ENCODE measurements around the gene GNB1.
"Not testable (repeated sequence)": the region's sequence is repeated elsewhere in the genome, so short reads cannot be mapped to it uniquely, and the experiment has no call there.

GNB1 gene

DNA sequence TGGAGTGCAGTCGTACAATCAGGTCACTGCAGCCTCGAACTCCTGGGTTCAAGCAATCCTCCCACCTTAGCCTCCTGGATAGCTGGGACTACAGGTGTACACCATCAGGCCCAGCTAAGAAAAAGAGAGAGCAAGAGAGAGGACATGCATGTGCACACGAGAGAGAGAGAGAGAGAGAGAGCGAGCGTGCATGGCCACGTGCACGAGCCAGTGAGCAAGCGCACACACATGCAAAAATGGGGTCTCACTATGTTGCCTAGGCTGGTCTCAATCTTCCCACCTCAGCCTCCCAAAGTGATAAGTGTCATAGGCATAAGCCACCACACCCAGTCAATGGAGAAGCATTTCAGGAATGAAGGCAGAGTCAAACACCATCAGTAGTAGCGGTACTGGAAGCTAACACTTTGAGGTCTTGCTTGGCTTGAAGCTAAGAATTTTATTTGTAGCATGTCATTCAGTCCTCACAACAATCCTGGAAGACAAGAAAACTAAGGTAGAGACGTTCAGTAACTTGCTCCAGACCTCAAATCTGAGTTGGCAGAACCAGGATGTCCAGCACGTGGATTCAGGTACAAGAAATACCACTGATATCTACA, 14.5 kb downstream of the GNB1 start:
- DNase-seq (no peak), ATAC-seq (replicated peaks) (no peak)
- no peaks in the 10 kb centered on the region for H3K27me3 Mint-ChIP-seq
- peak overlapping the region in 1 of 2 donors; percentile 12 for H3K4me3 Mint-ChIP-seq
- peaks cover 52 to 60% of the 10 kb centered on the region in 2 donors for H3K36me3 Mint-ChIP-seq
- no peaks in the 10 kb centered on the region for H3K9me3 Mint-ChIP-seq
- peaks cover 58 to 86% of the 10 kb centered on the region in 2 donors for H3K4me1 Mint-ChIP-seq
- peak overlapping the region; percentile 83 for H3K27ac Mint-ChIP-seq

DNA sequence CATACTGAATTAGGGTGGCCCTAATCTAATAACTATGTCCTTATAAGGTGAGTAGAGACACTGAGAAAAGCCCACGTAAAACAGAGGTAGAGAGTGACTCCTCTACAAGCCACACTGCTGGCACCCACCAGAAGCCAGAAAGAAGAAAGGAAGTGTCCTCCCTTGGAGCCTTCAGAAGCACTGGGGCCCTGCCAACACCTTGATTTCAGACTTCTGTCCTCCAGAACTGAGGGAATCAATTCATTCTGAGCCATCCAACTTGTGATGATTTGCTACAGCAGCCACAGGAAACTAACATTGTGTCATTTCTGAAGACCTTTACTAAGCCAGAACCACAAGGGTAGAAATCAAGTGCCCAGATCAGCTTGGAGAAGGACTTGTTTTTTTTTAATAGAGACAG, 15.0 kb downstream of the GNB1 start:
- DNase-seq (no peak), ATAC-seq (replicated peaks) (peak in 1 of 2 donors; percentile 16)
- H3K27me3 Mint-ChIP-seq = no peaks in the 10 kb centered on the region
- H3K36me3 Mint-ChIP-seq = peaks cover 55 to 61% of the 10 kb centered on the region in 2 donors
- H3K4me3 Mint-ChIP-seq = peak overlapping the region in 1 of 2 donors; percentile 12
- H3K4me1 Mint-ChIP-seq = peaks cover 58 to 86% of the 10 kb centered on the region in 2 donors
- H3K9me3 Mint-ChIP-seq = no peaks in the 10 kb centered on the region
- H3K27ac Mint-ChIP-seq = peak overlapping the region; percentile 83

DNA sequence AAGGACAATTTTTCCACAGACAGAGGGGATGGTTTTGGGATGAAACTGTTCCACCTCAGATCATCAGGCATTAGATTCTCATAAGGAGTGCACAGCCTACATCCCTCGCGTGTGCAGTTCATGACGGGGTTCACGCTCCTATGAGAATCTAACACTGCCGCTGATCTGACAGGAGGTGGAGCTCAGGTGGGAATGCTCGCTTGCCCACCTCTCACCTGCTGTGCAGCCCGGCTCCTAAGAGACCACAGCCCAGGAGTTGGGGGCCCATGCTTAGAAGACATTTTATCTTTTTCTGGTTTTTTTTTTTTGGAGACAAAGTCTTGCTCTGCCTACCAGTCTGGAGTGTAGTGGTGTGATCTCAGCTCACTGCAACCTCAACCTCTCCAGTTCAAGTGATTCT, 16.0 kb downstream of the GNB1 start:
- peaks cover 55 to 60% of the 10 kb centered on the region in 2 donors for H3K36me3 Mint-ChIP-seq
- no peak overlapping the region for H3K4me3 Mint-ChIP-seq
- H3K9me3 Mint-ChIP-seq = no peaks in the 10 kb centered on the region
- ATAC-seq (replicated peaks) (no peak), DNase-seq (no peak)
- peaks cover 61 to 87% of the 10 kb centered on the region in 2 donors for H3K4me1 Mint-ChIP-seq
- no peak overlapping the region for H3K27ac Mint-ChIP-seq
- no peaks in the 10 kb centered on the region for H3K27me3 Mint-ChIP-seq

DNA sequence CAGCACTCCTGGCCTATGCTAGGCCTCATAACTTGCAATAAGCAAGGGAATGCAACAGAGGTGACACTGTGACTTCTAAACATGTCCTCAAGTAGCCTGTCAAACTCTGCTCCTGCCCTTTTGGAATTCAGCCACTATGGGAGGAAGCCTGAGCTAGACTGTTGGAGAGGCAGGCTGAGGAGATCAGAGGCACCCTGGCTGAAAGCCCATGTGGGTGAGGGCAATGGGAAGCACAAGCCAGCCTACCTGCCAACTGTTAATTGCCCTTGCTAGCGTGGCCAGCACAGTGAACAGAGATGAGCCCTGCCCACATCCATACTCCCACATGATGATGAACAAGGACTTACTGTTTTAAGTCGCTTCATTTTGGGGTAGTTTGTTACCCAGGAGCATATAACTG, 17.7 kb downstream of the GNB1 start:
- H3K36me3 Mint-ChIP-seq = peaks cover 45 to 55% of the 10 kb centered on the region in 2 donors
- H3K9me3 Mint-ChIP-seq = no peaks in the 10 kb centered on the region
- H3K4me3 Mint-ChIP-seq = no peak overlapping the region
- DNase-seq (no peak), ATAC-seq (replicated peaks) (no peak)
- peaks cover 61 to 87% of the 10 kb centered on the region in 2 donors for H3K4me1 Mint-ChIP-seq
- peak overlapping the region; percentile 11 for H3K27ac Mint-ChIP-seq
- no peaks in the 10 kb centered on the region for H3K27me3 Mint-ChIP-seq

DNA sequence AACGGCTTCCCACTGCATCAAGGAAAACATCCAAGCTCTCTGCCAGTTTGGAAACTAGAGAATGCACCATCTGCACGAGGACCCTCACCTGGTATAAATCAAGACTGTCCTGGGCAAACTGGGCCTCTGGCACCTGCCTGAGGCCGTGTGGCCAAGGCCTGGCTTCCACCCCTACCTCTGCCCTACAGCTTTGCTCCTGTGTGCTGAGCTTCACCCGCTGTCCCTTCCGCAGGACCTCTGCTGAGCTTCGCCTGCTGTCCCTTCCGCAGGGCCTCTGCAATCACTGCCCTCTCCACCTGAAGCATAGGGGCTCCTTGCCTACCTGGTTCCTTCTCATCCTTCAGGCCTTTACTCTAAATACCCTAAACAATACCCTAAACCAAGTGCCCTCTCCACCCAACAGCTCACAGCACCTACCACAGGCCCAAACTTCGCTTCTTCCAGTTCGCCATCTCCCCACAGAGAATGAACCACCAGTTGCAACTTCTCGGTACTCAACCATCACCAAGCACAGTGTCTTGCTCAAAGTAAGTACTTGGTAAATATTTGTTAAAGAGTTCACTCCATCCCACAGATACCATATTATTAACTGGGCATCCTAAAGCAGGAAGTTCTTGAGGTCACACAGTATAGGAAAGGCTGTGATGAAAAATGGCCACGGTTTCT, 18.4 kb downstream of the GNB1 start:
- Mint-ChIP-seq H3K4me1 (peaks cover 58 to 86% of the 10 kb centered on the region in 2 donors), H3K27me3 (no peaks in the 10 kb centered on the region), H3K36me3 (peaks cover 43 to 55% of the 10 kb centered on the region in 2 donors), H3K27ac (peak overlapping the region; percentile 11), H3K4me3 (no peak overlapping the region), H3K9me3 (no peaks in the 10 kb centered on the region)
- ATAC-seq (replicated peaks) = no peak
- DNase-seq = no peak

DNA sequence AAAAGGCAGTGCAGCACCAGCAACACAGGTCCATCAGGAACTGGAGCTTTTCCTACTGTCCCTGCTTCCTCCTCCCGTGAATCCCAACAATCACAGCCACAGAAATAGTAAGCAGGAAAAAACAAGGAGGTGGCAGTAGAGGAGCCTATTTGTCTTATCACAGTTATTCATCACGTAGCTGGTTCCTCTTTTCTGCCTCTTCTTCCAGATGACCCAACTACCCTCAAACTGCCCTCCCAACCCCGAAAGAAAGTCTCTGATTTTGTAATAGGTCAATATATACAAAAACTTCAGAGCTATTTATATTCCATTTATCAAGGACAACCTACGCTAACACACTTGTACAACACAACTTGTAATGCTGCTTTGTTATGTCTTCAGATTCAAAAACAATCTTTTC, 21.4 kb downstream of the GNB1 start:
- peak overlapping the region; percentile 91 for H3K27ac Mint-ChIP-seq
- H3K4me1 Mint-ChIP-seq = peaks cover 59 to 84% of the 10 kb centered on the region in 2 donors
- H3K27me3 Mint-ChIP-seq = no peaks in the 10 kb centered on the region
- peaks cover 30 to 40% of the 10 kb centered on the region in 2 donors for H3K36me3 Mint-ChIP-seq
- no peaks in the 10 kb centered on the region for H3K9me3 Mint-ChIP-seq
- no peak for DNase-seq
- ATAC-seq (replicated peaks) = peak; percentile 63 to 65
- H3K4me3 Mint-ChIP-seq = no peak overlapping the region

DNA sequence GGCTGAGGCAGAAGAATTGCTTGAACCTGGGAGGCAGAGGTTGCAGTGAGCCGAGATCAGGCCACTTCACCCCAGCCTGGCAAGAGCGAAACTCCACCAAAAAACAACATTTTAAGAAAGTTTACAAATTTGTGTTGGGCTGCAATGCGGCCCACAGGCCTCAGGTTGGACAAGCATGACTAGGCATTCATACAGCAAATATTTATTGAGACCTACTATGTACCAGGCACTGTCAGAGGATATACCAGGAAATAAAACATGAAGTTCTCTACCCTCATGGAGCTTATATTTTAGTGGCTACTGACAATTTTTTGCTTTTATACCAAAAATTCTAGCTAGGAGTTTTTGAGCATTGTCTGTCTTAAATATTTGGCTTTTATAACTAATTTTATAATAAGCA, 23.7 kb downstream of the GNB1 start:
- H3K27me3 Mint-ChIP-seq = no peaks in the 10 kb centered on the region
- no peak overlapping the region for H3K4me3 Mint-ChIP-seq
- peaks cover 16 to 43% of the 10 kb centered on the region in 2 donors for H3K36me3 Mint-ChIP-seq
- H3K27ac Mint-ChIP-seq = no peak overlapping the region
- ATAC-seq (replicated peaks) (no peak), DNase-seq (no peak)
- peaks cover 56 to 82% of the 10 kb centered on the region in 2 donors for H3K4me1 Mint-ChIP-seq
- H3K9me3 Mint-ChIP-seq = no peaks in the 10 kb centered on the region

DNA sequence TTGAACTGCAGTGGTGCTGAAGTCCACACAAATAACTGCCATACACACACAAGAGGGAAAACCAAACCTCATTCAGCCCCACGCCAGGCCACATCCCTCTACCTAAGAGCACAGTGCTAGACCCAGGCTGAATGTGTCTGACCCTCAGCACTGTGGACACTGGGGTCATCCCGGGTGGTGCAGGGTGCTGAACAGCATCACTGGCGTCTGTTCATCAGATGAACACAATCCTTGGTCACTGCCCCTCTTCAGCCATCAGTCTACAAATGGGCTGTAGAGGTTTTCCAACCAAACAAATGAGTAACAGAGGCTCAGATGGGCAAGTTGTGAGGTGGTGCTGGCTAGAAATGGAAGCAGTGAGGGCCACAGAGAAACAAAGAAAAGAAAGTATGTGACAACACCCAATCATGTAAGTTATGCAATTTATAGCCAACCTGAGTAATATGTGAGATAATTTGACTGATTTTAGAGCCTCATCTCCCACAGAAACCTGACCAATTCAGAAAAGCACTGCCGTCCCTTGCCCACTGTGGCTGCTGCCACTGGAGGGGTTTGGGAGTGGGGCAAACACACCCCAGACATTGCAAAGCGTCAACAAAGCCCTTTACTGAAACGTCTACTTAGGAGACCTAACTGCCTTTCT, 27.9 kb downstream of the GNB1 start:
- H3K27ac Mint-ChIP-seq = peak overlapping the region; percentile 79
- no peaks in the 10 kb centered on the region for H3K27me3 Mint-ChIP-seq
- peak overlapping the region in 1 of 2 donors; percentile 10 for H3K4me3 Mint-ChIP-seq
- H3K36me3 Mint-ChIP-seq = peaks cover 8 to 23% of the 10 kb centered on the region in 2 donors
- H3K9me3 Mint-ChIP-seq = no peaks in the 10 kb centered on the region
- ATAC-seq (replicated peaks) (no peak), DNase-seq (no peak)
- H3K4me1 Mint-ChIP-seq = peaks cover 51 to 85% of the 10 kb centered on the region in 2 donors

DNA sequence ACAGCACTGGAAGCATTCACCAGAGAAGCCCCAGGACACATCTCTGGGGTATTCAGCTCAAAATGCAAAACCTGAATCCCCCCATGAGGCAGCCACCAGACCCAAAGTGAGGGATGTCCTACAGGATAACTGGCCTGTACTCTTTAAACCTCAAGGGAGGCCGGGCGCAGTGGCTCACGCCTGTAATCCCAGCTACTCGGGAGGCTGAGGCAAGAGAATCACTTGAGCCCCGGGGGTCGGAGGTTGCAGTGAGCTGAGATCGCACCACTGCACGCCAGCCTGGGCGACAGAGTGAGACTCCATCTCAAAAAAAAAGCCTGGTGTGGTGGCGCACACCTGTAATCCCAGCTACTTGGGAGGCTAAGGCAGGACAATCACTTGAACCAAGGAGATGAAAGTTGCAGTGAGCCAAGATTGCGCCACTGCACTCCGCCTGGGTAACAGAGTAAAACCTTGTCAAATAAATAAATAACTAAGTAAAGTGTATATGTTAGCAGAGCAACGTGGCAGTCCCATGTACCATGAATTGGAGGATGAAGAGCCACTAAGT, 29.1 kb downstream of the GNB1 start:
- H3K27me3 Mint-ChIP-seq; H3K9me3 Mint-ChIP-seq; H3K27ac Mint-ChIP-seq; DNase-seq; H3K4me3 Mint-ChIP-seq; ATAC-seq (replicated peaks): not testable (repeated sequence)
- Mint-ChIP-seq H3K4me1 (peaks cover 57 to 92% of the 10 kb centered on the region in 2 donors), H3K36me3 (peaks cover 6 to 19% of the 10 kb centered on the region in 2 donors)

DNA sequence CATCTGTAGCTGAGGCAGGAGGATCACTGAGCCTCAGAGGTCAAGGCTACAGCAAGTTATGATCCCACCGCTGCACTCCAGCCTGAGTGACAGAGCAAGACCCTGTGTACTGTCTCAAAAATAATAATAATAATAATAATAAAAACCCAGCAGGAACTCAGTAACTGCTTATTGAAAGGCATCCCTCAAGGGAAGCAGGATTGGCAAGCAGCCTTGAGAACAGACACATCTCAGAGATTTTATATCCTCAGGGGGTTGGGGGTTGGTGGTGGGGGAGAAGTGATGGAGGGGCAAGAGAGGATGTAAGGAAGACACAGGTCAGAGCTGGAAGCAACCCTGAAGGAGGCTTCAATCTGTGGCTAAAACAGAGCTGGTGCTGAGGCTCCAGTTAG, 29.6 kb downstream of the GNB1 start:
- no peaks in the 10 kb centered on the region for H3K27me3 Mint-ChIP-seq
- peaks cover 59 to 92% of the 10 kb centered on the region in 2 donors for H3K4me1 Mint-ChIP-seq
- no peaks in the 10 kb centered on the region for H3K9me3 Mint-ChIP-seq
- DNase-seq (no peak), ATAC-seq (replicated peaks) (no peak)
- H3K4me3 Mint-ChIP-seq = no peak overlapping the region
- H3K27ac Mint-ChIP-seq = no peak overlapping the region
- peaks cover 5 to 18% of the 10 kb centered on the region in 2 donors for H3K36me3 Mint-ChIP-seq

DNA sequence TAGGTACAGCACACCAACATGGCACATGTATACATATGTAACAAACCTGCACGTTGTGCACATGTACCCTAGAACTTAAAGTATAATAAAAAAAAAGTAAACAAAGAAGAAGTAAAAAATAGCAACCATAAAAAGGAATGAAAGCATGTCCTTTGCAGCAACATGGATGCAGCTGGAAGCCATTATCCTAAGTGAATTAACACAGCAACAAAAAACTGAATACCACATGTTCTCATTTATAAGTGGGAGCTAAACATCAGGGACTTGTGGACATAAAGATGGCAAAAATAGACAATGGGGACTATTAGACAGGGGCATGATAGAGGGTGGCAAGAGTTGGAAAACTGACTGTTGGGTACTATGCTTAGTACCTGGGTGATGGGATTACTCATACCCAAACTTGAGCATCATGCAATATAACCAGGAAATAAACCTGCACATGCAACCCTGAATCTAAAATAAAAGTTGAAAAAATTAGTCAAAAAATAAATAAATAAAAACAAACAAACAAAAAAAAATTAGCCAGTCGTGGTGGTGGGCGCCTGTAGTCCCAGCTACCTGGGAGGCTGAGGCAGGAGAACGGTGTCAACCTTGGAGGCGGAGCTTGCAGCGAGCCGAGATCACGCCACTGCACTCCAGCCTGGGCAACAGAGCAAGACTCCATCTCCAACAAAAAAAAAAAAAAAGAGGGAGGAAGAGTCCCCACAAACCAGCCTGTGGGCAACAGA, 30.8 kb downstream of the GNB1 start:
- not testable (repeated sequence) for H3K9me3 Mint-ChIP-seq; H3K27me3 Mint-ChIP-seq; ATAC-seq (replicated peaks); DNase-seq
- H3K4me3 Mint-ChIP-seq = peak overlapping the region; percentile 29 to 46
- peaks cover 3 to 14% of the 10 kb centered on the region in 2 donors for H3K36me3 Mint-ChIP-seq
- peak overlapping the region; percentile 62 for H3K27ac Mint-ChIP-seq
- peaks cover 59 to 92% of the 10 kb centered on the region in 2 donors for H3K4me1 Mint-ChIP-seq

DNA sequence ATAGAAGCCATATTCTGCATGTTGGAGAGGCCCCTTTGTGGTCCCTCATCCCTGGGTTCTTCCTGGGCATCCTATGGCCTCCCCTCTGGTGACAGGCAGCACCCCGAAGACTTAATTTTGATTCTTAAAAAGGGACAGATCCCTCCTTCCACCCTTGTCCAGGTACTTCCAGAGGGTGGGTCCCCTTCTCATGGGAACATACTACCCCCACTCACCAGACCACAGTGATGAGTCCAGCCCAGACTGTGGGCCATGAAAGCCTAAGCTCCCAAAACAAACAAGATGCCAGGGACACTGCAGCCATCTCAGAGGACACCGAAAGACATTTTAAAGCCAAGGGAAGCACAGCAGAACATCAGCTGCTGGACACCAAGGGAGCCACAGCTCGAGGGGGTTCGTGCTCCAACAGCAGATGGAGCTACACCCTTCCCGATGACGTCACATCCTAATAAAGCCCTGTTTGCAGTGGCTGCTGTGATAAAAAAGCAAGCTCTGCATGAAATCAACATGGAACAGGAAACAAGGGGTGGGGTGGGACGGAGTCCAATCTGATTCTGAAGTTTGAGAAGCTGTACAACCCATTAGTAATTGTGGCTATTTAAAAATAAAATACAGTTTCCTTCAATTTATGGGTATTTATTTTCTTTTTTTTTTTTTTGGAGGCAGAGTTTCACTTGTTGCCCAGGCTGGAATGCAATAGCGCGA, 32.4 kb downstream of the GNB1 start:
- peaks cover 5 to 12% of the 10 kb centered on the region in 2 donors for H3K36me3 Mint-ChIP-seq
- ATAC-seq (replicated peaks) (no peak), DNase-seq (no peak)
- H3K4me1 Mint-ChIP-seq = peaks cover 55 to 95% of the 10 kb centered on the region in 2 donors
- peak overlapping the region; percentile 56 for H3K27ac Mint-ChIP-seq
- H3K9me3 Mint-ChIP-seq = no peaks in the 10 kb centered on the region
- H3K4me3 Mint-ChIP-seq = peak overlapping the region in 1 of 2 donors; percentile 35
- no peaks in the 10 kb centered on the region for H3K27me3 Mint-ChIP-seq

DNA sequence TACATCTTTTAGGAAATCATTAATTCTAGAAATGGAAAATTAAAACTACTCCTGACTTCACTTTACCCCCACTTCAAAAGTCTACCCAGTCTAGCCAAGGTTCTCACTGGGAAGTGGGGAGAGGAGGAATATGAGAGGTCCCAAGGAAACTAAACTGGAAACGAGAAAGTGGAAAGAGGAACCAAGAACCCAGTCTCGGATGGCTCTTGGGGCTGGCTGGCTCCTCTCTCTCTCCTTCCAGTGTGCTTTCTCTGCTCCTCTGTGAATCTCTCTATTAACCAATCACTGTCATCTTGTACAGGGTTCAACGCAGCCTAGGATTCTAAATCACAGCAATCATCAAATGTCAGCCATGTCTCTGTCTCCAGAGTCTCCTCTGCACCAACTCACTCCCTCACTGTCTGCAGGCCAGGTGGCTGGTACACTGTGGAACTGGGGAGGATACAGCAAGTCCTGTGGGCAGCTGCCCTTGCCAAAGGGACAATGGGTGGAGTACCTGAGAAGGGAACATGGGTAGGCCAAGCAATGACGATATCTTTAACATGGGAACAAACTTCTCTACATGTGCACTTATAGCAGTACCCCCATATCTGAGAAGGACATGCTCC, 33.7 kb downstream of the GNB1 start:
- peaks cover 8 to 10% of the 10 kb centered on the region in 2 donors for H3K36me3 Mint-ChIP-seq
- peaks cover 51 to 91% of the 10 kb centered on the region in 2 donors for H3K4me1 Mint-ChIP-seq
- ATAC-seq (replicated peaks) (peak; percentile 57 to 85), DNase-seq (no peak)
- H3K9me3 Mint-ChIP-seq = no peaks in the 10 kb centered on the region
- H3K27ac Mint-ChIP-seq = peak overlapping the region; percentile 83
- no peak overlapping the region for H3K4me3 Mint-ChIP-seq
- H3K27me3 Mint-ChIP-seq = no peaks in the 10 kb centered on the region
